Caco-2 (cell line): ENCODE results near the gene RABGAP1L. TPM values are rescaled to one million over a fixed set of nuclear protein-coding genes. Genes with fewer than 3 reads are reported as not detected.

Source experiments
- BruUV-seq: library from RNA; stranded (reverse); fragments of 400-500 nt; replicated peaks from 2 replicates; lab custom pipeline; 2021; lab: Mats Ljungman, UMichigan
- CTCF ChIA-PET: fragments of 300-600 bp; sonication (Branson Sonifier 250); formaldehyde crosslinking; loops from one replicate; lab custom pipeline; 2022; ENCODE audit warnings: antibody characterized with exemption; lab: Charles Lee
- POLR2A ChIA-PET: fragments of 300-600 bp; sonication (Branson Sonifier 250); formaldehyde crosslinking; loops from one replicate; lab custom pipeline; 2022; ENCODE audit warnings: antibody characterized with exemption; lab: Charles Lee
- DNase-seq, 2 experiments: peaks; one replicate each; pipeline versions ENCODE4 v3.0.0 to v3.0.0-alpha.2; 2020 to 2022
- H3K27me3 ChIP-seq: replicated peaks from 2 replicates; pipeline ENCODE4 v1.6.0; 2011; ENCODE audit warnings: low read length; ENCODE audit not compliant: control insufficient read depth, insufficient read depth
- H3K36me3 ChIP-seq: 2 replicates; pipeline ENCODE4 v1.5.1; 2011; ENCODE audit warnings: low read length; ENCODE audit not compliant: control insufficient read depth, insufficient read depth
- H3K4me1 ChIP-seq: fragments of 250-450 bp; sonication (Bioruptor Pico); 2 replicates; pipeline ENCODE4 v1.5.1; 2020; ENCODE audit warnings: mild to moderate bottlenecking
- H3K4me3 ChIP-seq: 2 replicates; pipeline ENCODE4 v1.5.1; 2011; ENCODE audit warnings: low read depth, mild to moderate bottlenecking, control low read depth, low read length
- H3K9me3 ChIP-seq: fragments of 250-450 bp; sonication (Bioruptor Pico); 2 replicates; pipeline ENCODE4 v1.5.1; 2020; ENCODE audit warnings: mild to moderate bottlenecking, moderate library complexity
- H3K27ac Mint-ChIP-seq: one replicate; pipeline ENCODE4 v1.8.0; 2022; ENCODE audit warnings: mixed read lengths; ENCODE audit not compliant: unreplicated experiment
- H3K27me3 Mint-ChIP-seq: one replicate; pipeline ENCODE4 v1.8.0; 2022; ENCODE audit warnings: mixed read lengths; ENCODE audit not compliant: insufficient read depth, unreplicated experiment
- H3K36me3 Mint-ChIP-seq: one replicate; pipeline ENCODE4 v1.8.0; 2022; ENCODE audit warnings: mild to moderate bottlenecking, mixed read lengths; ENCODE audit not compliant: insufficient read depth, unreplicated experiment
- H3K4me1 Mint-ChIP-seq: one replicate; pipeline ENCODE4 v1.8.0; 2022; ENCODE audit warnings: low read depth, mixed read lengths; ENCODE audit not compliant: unreplicated experiment
- H3K4me3 Mint-ChIP-seq: one replicate; pipeline ENCODE4 v1.8.0; 2022; ENCODE audit warnings: mild to moderate bottlenecking, moderate library complexity, mixed read lengths; ENCODE audit not compliant: unreplicated experiment
- H3K9me3 Mint-ChIP-seq: one replicate; pipeline ENCODE4 v1.8.0; 2022; ENCODE audit warnings: mixed read lengths; ENCODE audit not compliant: unreplicated experiment
- intact Hi-C: fragments of 100-400 bp; cut with micrococcal nuclease; formaldehyde crosslinking; loops from one replicate; pipeline ENCODE4 v1.10.0; 2022; ENCODE audit not compliant: unreplicated experiment
- total RNA-seq: library from RNA; stranded (reverse); gene quantifications from 2 replicates; pipeline ENCODE4 v1.2.3, GENCODE V29; 2022
- TF ChIP-seq, protein P1 (sequence below), 2 experiments: fragments of 200-600 bp in 1 of 2; IDR thresholded peaks; 1 replicate in 1 of 2; 2 replicates in 1 of 2; pipeline versions ENCODE4 v1.5.1 to v1.8.0; 2011 to 2022; ENCODE audit warnings: antibody characterized with exemption in 1 of 2, control low read depth in 1 of 2, inconsistent platforms in 1 of 2, low read depth in 1 of 2, low read length in 1 of 2, mild to moderate bottlenecking in 1 of 2, moderate library complexity in 1 of 2; ENCODE audit not compliant: insufficient read depth in 1 of 2, severe bottlenecking in 1 of 2, unreplicated experiment in 1 of 2

Gene RABGAP1L
- total RNA-seq, 1 experiment from 2014 or later = 20.3 TPM

DNA sequence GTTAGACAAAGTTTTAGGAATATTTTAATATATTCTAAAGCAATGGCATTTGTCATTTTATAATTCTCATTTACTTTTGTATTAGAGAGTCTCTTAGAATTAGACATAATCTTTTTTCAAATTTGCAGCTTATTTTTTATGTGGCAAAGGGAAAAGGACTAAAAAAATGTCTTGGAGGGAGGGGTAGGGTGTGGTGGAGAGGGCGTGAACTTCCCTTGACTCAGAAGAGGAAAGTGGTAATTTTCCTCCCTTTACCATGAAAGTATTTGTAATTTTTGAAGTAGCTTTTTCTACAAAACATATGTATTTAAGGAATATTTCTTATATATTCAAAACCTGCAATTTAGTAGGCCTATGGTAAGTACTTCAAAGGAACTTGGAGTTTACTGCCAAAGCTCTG lies 6.9 kb upstream of the RABGAP1L start:
- Histone ChIP-seq H3K36me3 (no peaks in the 10 kb centered on the region), H3K27me3 (no peaks in the 10 kb centered on the region), H3K9me3 (no peaks in the 10 kb centered on the region), H3K4me1 (peaks cover 1% of the 10 kb centered on the region; the same call in 1 of the 2 replicates), H3K4me3 (no peak overlapping the region)
- Mint-ChIP-seq H3K9me3 (no peaks in the 10 kb centered on the region), H3K4me1 (peaks cover 9% of the 10 kb centered on the region), H3K27ac (no peak overlapping the region), H3K36me3 (no peaks in the 10 kb centered on the region), H3K4me3 (no peak overlapping the region), H3K27me3 (no peaks in the 10 kb centered on the region)
- no TSS peak for BruUV-seq
- intact Hi-C loops = no loop called here
- ChIA-PET POLR2A (interaction anchor here (0.7 kb wide), 1 partner anchor 1394 kb away, joined by 4 read pairs; no protein-coding TSS in a partner anchor), CTCF (interaction anchor here (0.7 kb wide), 1 partner anchor 9 kb away, joined by 8 read pairs; no protein-coding TSS in a partner anchor)
- no peak for DNase-seq
- TF ChIP-seq, protein P1, sequence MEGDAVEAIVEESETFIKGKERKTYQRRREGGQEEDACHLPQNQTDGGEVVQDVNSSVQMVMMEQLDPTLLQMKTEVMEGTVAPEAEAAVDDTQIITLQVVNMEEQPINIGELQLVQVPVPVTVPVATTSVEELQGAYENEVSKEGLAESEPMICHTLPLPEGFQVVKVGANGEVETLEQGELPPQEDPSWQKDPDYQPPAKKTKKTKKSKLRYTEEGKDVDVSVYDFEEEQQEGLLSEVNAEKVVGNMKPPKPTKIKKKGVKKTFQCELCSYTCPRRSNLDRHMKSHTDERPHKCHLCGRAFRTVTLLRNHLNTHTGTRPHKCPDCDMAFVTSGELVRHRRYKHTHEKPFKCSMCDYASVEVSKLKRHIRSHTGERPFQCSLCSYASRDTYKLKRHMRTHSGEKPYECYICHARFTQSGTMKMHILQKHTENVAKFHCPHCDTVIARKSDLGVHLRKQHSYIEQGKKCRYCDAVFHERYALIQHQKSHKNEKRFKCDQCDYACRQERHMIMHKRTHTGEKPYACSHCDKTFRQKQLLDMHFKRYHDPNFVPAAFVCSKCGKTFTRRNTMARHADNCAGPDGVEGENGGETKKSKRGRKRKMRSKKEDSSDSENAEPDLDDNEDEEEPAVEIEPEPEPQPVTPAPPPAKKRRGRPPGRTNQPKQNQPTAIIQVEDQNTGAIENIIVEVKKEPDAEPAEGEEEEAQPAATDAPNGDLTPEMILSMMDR (IDR thresholded peaks at IDR 0.05; ENCODE audit: insufficient read depth in 1 of 2, low read depth in 1 of 2, low read length in 1 of 2, severe bottlenecking in 1 of 2, unreplicated experiment in 1 of 2) = no peak

- H3K4me1 ChIP-seq = peaks cover 3% of the 10 kb centered on the region; the same call in 1 of the 2 replicates
- H3K27me3 ChIP-seq = no peaks in the 10 kb centered on the region
- ChIA-PET POLR2A (interaction anchor here (0.7 to 0.8 kb wide), 2 partner anchors 131 to 1393 kb away, joined by 3 to 4 read pairs; partner anchors contain the start of gene RC3H1), CTCF (interaction anchor here (0.7 kb wide), 1 partner anchor 10 kb away, joined by 8 read pairs; no protein-coding TSS in a partner anchor)
- Mint-ChIP-seq H3K27ac (no peak overlapping the region), H3K9me3 (no peaks in the 10 kb centered on the region), H3K36me3 (no peaks in the 10 kb centered on the region), H3K27me3 (no peaks in the 10 kb centered on the region), H3K4me3 (no peak overlapping the region), H3K4me1 (peaks cover 14% of the 10 kb centered on the region)
- TF ChIP-seq, protein P1 (IDR thresholded peaks at IDR 0.05; ENCODE audit: insufficient read depth in 1 of 2, low read depth in 1 of 2, low read length in 1 of 2, severe bottlenecking in 1 of 2, unreplicated experiment in 1 of 2) = no peak
- no peaks in the 10 kb centered on the region for H3K9me3 ChIP-seq
- no TSS peak for BruUV-seq
- intact Hi-C loops = no loop called here
- no peak for DNase-seq
- no peaks in the 10 kb centered on the region for H3K36me3 ChIP-seq
- no peak overlapping the region for H3K4me3 ChIP-seq
Measured at GRCh38 chr1:174153085-174153824, 6.1 kb upstream of the RABGAP1L start.

DNA sequence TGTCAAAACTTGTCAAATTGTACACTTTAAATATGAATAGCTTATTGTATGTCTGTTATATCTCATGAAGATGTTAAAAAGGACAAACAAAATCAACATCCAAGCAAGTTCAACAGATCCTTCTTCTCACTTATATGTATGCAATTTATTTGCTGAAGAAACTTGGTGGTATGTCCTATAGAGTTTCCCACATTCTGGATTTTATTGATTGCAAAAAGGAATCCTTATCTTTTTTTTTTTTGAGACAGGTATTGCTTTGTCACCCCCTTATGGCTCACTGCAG lies 5.6 kb upstream of the RABGAP1L start:
- no peak overlapping the region for H3K27ac Mint-ChIP-seq
- Histone ChIP-seq H3K4me1 (peaks cover 3% of the 10 kb centered on the region; the same call in 1 of the 2 replicates), H3K4me3 (no peak overlapping the region), H3K9me3 (no peaks in the 10 kb centered on the region), H3K27me3 (no peaks in the 10 kb centered on the region), H3K36me3 (no peaks in the 10 kb centered on the region)
- BruUV-seq = no TSS peak
- TF ChIP-seq, protein P1 (IDR thresholded peaks at IDR 0.05; ENCODE audit: insufficient read depth in 1 of 2, low read depth in 1 of 2, low read length in 1 of 2, severe bottlenecking in 1 of 2, unreplicated experiment in 1 of 2) = no peak
- no peaks in the 10 kb centered on the region for H3K36me3 Mint-ChIP-seq
- CTCF ChIA-PET = no interaction called here
- peaks cover 17% of the 10 kb centered on the region for H3K4me1 Mint-ChIP-seq
- intact Hi-C loops = no loop called here
- H3K4me3 Mint-ChIP-seq = no peak overlapping the region
- POLR2A ChIA-PET = interaction anchor here (0.8 kb wide), 1 partner anchor 131 kb away, joined by 3 read pairs; the partner anchor contains the start of gene RC3H1
- no peak for DNase-seq
- no peaks in the 10 kb centered on the region for H3K9me3 Mint-ChIP-seq
- H3K27me3 Mint-ChIP-seq = no peaks in the 10 kb centered on the region
